SU-DHL-6 (cell line): Measurements from ENCODE around the gene PVR.

ENCODE experiments used
- H2AFZ ChIP-seq: fragments of 200-600 bp; sonication (generic); 2 replicates; pipeline ENCODE4 v1.6.1; 2014; ENCODE audit warnings: low read depth, mild to moderate bottlenecking, moderate library complexity, mixed read lengths, antibody characterized with exemption, low read length; ENCODE audit not compliant: severe bottlenecking
- H3F3A ChIP-seq: fragments of 200-600 bp; shearing (Covaris generic); 2 replicates; pipeline ENCODE4 v1.6.0; 2016; ENCODE audit warnings: antibody characterized with exemption, mild to moderate bottlenecking; ENCODE audit not compliant: insufficient read depth
- H3K27ac ChIP-seq: fragments of 200-600 bp; sonication (generic); 2 replicates; pipeline ENCODE4 v1.5.1; 2016; ENCODE audit warnings: low read depth, mild to moderate bottlenecking, low read length, moderate library complexity, mixed read lengths
- H3K27me3 ChIP-seq: fragments of 200-600 bp; sonication (generic), shearing (Covaris generic); 2 replicates; pipeline ENCODE4 v1.6.0; 2014; ENCODE audit warnings: mild to moderate bottlenecking, low read length
- H3K36me3 ChIP-seq: fragments of 200-600 bp; sonication (generic); 2 replicates; pipeline ENCODE4 v1.6.1; 2014; ENCODE audit warnings: mild to moderate bottlenecking, low read length, mixed read lengths
- H3K4me2 ChIP-seq: fragments of 300-600, 200-600 bp; shearing (Covaris generic), sonication (generic); 2 replicates; pipeline ENCODE4 v1.6.0; 2014; ENCODE audit warnings: low read length, low read depth, mild to moderate bottlenecking; ENCODE audit not compliant: poor library complexity, severe bottlenecking
- H3K4me3 ChIP-seq: fragments of 200-600 bp; sonication (generic); 2 replicates; pipeline ENCODE4 v1.5.1; 2014; ENCODE audit warnings: antibody characterized with exemption, low read length, mild to moderate bottlenecking, mixed read lengths; ENCODE audit not compliant: insufficient read depth, poor library complexity, severe bottlenecking
- H3K79me2 ChIP-seq: fragments of 200-600 bp; sonication (generic); 2 replicates; pipeline ENCODE4 v1.6.1; 2014; ENCODE audit warnings: mild to moderate bottlenecking, low read length, moderate library complexity; ENCODE audit not compliant: insufficient read depth
- H3K9ac ChIP-seq: fragments of 200-600 bp; sonication (generic); 2 replicates; pipeline ENCODE4 v1.7.0; 2014; ENCODE audit warnings: mild to moderate bottlenecking, low read length
- H3K9me2 ChIP-seq: fragments of 200-600 bp; sonication (generic); replicated peaks from 2 replicates; pipeline ENCODE4 v1.6.1; 2014; ENCODE audit warnings: low read length; ENCODE audit not compliant: insufficient read depth
- H3K9me3 ChIP-seq: fragments of 200-600 bp; sonication (generic); 2 replicates; pipeline ENCODE4 v1.6.1; 2014; ENCODE audit warnings: low read length, mixed read lengths; ENCODE audit not compliant: insufficient read depth
- H4K20me1 ChIP-seq: fragments of 200-600 bp; sonication (generic); 2 replicates; pipeline ENCODE4 v1.6.1; 2014; ENCODE audit warnings: low read depth, mild to moderate bottlenecking, antibody characterized with exemption, low read length, moderate library complexity, mixed read lengths
- EZH2phosphoT487 ChIP-seq: fragments of 200-600 bp; sonication (generic), shearing (Covaris generic); conservative IDR thresholded peaks from 2 replicates; pipeline ENCODE4 v1.6.1; 2018; ENCODE audit warnings: mild to moderate bottlenecking, antibody characterized with exemption, low read length, moderate library complexity, mixed read lengths
- TF ChIP-seq, protein P1 (sequence below): fragments of 200-600 bp; sonication (generic); IDR thresholded peaks from one replicate; pipeline ENCODE4 v1.5.1; 2017; ENCODE audit warnings: antibody characterized with exemption, mild to moderate bottlenecking, low read length, moderate library complexity; ENCODE audit not compliant: insufficient read depth, poor library complexity, severe bottlenecking

The PVR gene

DNA sequence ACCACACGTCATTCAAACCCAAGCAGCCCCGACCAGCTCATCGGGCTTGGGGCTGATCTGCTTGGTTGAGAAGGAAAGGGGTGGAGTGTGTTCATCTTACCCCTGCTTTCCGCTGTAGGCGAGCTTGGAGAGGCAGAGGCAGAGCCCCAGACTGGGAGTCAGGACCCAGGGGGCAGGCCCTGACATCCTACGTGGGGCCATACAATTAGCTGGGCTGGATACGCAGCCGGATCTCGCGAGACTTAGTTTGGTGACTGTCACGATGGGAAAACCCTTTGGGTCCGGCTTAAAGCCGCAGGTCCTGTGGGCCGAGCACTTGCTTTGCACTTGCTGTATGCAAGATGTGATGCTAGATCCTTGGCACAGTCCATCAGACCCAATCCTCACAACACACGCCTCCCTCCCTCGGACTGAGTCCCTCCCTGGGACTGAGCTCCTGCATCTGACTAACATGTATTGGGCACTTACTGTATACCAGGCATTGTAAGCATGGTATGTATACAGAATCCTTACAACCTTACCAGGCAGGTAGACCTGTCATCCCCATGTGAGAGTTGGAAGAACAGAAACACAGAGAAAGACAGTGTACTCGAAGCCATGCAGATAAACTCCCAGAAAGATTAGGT, 59.0 kb downstream of the PVR start:
- TF ChIP-seq EZH2phosphoT487, result no peak
- TF ChIP-seq, protein P1, sequence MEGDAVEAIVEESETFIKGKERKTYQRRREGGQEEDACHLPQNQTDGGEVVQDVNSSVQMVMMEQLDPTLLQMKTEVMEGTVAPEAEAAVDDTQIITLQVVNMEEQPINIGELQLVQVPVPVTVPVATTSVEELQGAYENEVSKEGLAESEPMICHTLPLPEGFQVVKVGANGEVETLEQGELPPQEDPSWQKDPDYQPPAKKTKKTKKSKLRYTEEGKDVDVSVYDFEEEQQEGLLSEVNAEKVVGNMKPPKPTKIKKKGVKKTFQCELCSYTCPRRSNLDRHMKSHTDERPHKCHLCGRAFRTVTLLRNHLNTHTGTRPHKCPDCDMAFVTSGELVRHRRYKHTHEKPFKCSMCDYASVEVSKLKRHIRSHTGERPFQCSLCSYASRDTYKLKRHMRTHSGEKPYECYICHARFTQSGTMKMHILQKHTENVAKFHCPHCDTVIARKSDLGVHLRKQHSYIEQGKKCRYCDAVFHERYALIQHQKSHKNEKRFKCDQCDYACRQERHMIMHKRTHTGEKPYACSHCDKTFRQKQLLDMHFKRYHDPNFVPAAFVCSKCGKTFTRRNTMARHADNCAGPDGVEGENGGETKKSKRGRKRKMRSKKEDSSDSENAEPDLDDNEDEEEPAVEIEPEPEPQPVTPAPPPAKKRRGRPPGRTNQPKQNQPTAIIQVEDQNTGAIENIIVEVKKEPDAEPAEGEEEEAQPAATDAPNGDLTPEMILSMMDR, result no peak
- Histone ChIP-seq H3K36me3 (no peaks in the 10 kb centered on the region), H3K4me2 (no peak overlapping the region), H3K9me3 (no peaks in the 10 kb centered on the region), H2AFZ (no peak overlapping the region), H3K27ac (no peak overlapping the region), H3K9ac (no peak overlapping the region), H4K20me1 (no peaks in the 10 kb centered on the region), H3K27me3 (no peaks in the 10 kb centered on the region), H3F3A (no peaks in the 10 kb centered on the region), H3K4me3 (no peak overlapping the region), H3K79me2 (no peaks in the 10 kb centered on the region), H3K9me2 (no peaks in the 10 kb centered on the region)

DNA sequence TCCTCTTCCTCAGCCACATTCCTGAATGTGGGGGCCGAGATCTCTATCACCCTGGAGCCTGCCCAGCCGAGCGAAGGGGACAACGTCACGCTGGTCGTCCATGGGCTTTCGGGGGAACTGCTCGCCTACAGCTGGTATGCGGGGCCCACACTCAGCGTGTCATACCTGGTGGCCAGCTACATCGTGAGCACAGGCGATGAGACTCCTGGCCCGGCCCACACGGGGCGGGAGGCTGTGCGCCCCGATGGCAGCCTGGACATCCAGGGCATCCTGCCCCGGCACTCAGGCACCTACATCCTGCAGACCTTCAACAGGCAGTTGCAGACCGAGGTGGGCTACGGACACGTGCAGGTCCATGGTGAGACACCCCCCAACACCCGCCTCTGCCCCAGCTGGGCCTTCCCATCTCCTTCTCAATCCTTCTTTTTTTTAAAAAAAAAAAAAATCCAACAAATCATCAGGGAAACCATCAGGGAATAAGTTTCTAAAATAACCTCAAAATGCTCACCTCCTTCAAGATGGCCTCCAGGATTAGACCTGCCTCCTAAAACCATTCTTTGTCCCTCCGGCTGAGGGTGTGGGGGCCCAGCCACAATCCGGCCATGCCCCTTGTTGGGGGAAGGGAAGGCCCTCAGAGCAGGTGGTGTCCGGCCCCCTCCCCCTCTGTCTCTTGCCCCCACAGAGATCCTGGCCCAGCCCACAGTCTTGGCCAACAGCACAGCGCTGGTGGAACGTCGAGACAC, 59.8 kb downstream of the PVR start:
- Histone ChIP-seq H4K20me1 (no peaks in the 10 kb centered on the region), H3K9me3 (no peaks in the 10 kb centered on the region), H3K79me2 (no peaks in the 10 kb centered on the region), H3K36me3 (no peaks in the 10 kb centered on the region), H2AFZ (no peak overlapping the region), H3K9ac (no peak overlapping the region), H3K27ac (no peak overlapping the region), H3K4me3 (no peak overlapping the region), H3K27me3 (no peaks in the 10 kb centered on the region), H3K4me2 (no peak overlapping the region), H3F3A (no peaks in the 10 kb centered on the region), H3K9me2 (no peaks in the 10 kb centered on the region)
- TF ChIP-seq, protein P1, result no peak
- no peak for TF ChIP-seq EZH2phosphoT487

DNA sequence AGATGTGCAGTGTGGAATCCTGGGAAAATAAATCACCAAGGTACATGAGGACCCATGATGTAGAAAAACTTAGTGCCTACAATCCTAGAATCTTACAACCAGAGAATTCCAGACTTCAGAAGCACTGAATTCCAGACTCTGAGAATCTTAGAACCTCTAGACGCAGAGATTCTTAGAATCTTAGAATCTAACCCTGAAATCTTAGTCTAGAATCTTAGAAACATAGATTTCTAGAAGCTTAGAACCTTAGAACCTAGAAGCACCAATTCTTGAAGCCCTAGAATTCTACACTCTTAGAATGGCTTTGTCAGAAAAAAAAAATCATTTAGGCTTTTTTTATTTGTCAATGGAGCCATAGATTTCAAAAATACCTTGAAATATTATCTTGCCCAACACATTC, 61.3 kb downstream of the PVR start:
- Histone ChIP-seq H3K4me2 (no peak overlapping the region), H3K36me3 (no peaks in the 10 kb centered on the region), H3K9ac (no peak overlapping the region), H3K9me3 (no peaks in the 10 kb centered on the region), H3F3A (no peaks in the 10 kb centered on the region), H3K4me3 (no peak overlapping the region), H4K20me1 (no peaks in the 10 kb centered on the region), H3K27me3 (no peaks in the 10 kb centered on the region), H3K27ac (no peak overlapping the region), H3K9me2 (no peaks in the 10 kb centered on the region), H2AFZ (no peak overlapping the region), H3K79me2 (no peaks in the 10 kb centered on the region)
- no peak for TF ChIP-seq EZH2phosphoT487
- TF ChIP-seq, protein P1, result no peak
